HepG2 (cell line): ENCODE results near the gene TRAPPC5. TPM values are rescaled to one million over a fixed set of nuclear protein-coding genes. Genes with fewer than 3 reads are reported as not detected.

Source experiments
- ATAC-seq: fragments of 200-7000 bp; cut with Tn5 transposase; 3 replicates; pipeline ENCODE4 v1.9.1; 2020; ENCODE audit warnings: mild to moderate bottlenecking, moderate library complexity
- BruUV-seq: library from RNA; stranded (reverse); fragments of 400-500 nt; replicated peaks from 2 replicates; lab custom pipeline; 2021; lab: Mats Ljungman, UMichigan
- CTCF ChIA-PET: fragments of 300-600 bp; formaldehyde crosslinking; extraction: SDS; loops from one replicate; lab custom pipeline; 2021; ENCODE audit warnings: low total read pairs, inconsistent platforms, low intra/inter-chr PET ratio; lab: Yijun Ruan, JAX
- POLR2A ChIA-PET: fragments of 350-600 bp; sonication (Branson Sonifier 250); formaldehyde crosslinking; loops from one replicate; lab custom pipeline; 2020; ENCODE audit warnings: antibody characterized with exemption, inconsistent platforms; lab: Yijun Ruan, JAX
- DNase-seq: peaks from one replicate; pipeline ENCODE4 v3.0.0-alpha.2; 2015; ENCODE audit warnings: low spot score
- FAIRE-seq: peaks from 3 replicates; lab custom pipeline; 2011; peaks lifted over from hg19 to GRCh38; lab: Jason Lieb, UNC
- H2AFZ ChIP-seq: one replicate; pipeline ENCODE4 v1.6.1; 2011; ENCODE audit warnings: low read length, inconsistent platforms
- H3K27ac ChIP-seq: fragments of 300-600 bp; 3 replicates; pipeline ENCODE4 v1.8.0; 2011; ENCODE audit warnings: mixed run types, mild to moderate bottlenecking, mixed read lengths, low read length, inconsistent platforms; ENCODE audit not compliant: insufficient read depth; ENCODE audit errors: extremely low read length
- H3K27me3 ChIP-seq, 2 experiments: fragments of 200-600 bp in 1 of 2; 2 replicates in 1 of 2; 3 replicates in 1 of 2; pipeline versions ENCODE4 v1.6.0 to v1.8.0; 2011; ENCODE audit warnings: low read length in 2 of 2, mild to moderate bottlenecking in 2 of 2, moderate library complexity in 2 of 2, inconsistent platforms in 1 of 2; ENCODE audit not compliant: insufficient read depth in 2 of 2, control insufficient read depth in 1 of 2
- H3K36me3 ChIP-seq, 2 experiments: fragments of 200-600 bp in 1 of 2; replicated peaks in 1 of 2; 2 replicates in 1 of 2; 3 replicates in 1 of 2; pipeline versions ENCODE4 v1.5.1 to v1.8.0; 2011; ENCODE audit warnings: low read length in 2 of 2, inconsistent platforms in 1 of 2; ENCODE audit not compliant: insufficient read depth in 2 of 2, control insufficient read depth in 1 of 2
- H3K4me1 ChIP-seq: 2 replicates; pipeline ENCODE4 v1.5.1; 2012; ENCODE audit warnings: low read length, inconsistent platforms; ENCODE audit not compliant: insufficient read depth
- H3K4me2 ChIP-seq: 2 replicates; pipeline ENCODE4 v1.6.0; 2011; ENCODE audit warnings: low read depth, low read length, inconsistent platforms
- H3K4me3 ChIP-seq, 3 experiments: fragments of 200-600 bp in 1 of 3; sonication (generic), shearing (Covaris generic) in 1 of 3; replicated peaks in 1 of 3; 2 replicates each; pipeline ENCODE4 v1.5.1; 2011 to 2016; ENCODE audit warnings: low read length in 3 of 3, inconsistent platforms in 2 of 3, low read depth in 2 of 3, mild to moderate bottlenecking in 2 of 3, control low read depth in 1 of 3, mixed read lengths in 1 of 3; ENCODE audit not compliant: insufficient read depth in 1 of 3
- H3K79me2 ChIP-seq: one replicate; pipeline ENCODE4 v1.6.1; 2011; ENCODE audit warnings: low read length, inconsistent platforms; ENCODE audit not compliant: insufficient read depth
- H3K9ac ChIP-seq: 2 replicates; pipeline ENCODE4 v1.6.0; 2011; ENCODE audit warnings: mild to moderate bottlenecking, low read depth, low read length, inconsistent platforms; ENCODE audit not compliant: insufficient read depth
- H3K9me3 ChIP-seq: 2 replicates; pipeline ENCODE4 v1.5.1; 2012; ENCODE audit warnings: mild to moderate bottlenecking, low read length
- H4K20me1 ChIP-seq: 2 replicates; pipeline ENCODE4 v1.6.0; 2011; ENCODE audit warnings: inconsistent platforms, mild to moderate bottlenecking, low read length, moderate library complexity; ENCODE audit not compliant: insufficient read depth
- AGO1 ChIP-seq: fragments of 200-400 bp; formaldehyde crosslinking; IDR thresholded peaks from 2 replicates; pipeline ENCODE4 v1.6.1; 2017; ENCODE audit warnings: mild to moderate bottlenecking, low read depth, low read length, moderate library complexity; ENCODE audit not compliant: poor library complexity, severe bottlenecking
- AGO2 ChIP-seq: fragments of 200-400 bp; formaldehyde crosslinking; optimal IDR thresholded peaks from 2 replicates; pipeline ENCODE3; 2017; ENCODE audit warnings: mild to moderate bottlenecking, low read depth, low read length, moderate library complexity
- AKAP8 ChIP-seq: sonication (generic); formaldehyde crosslinking; IDR thresholded peaks from 2 replicates; pipeline ENCODE4 v1.5.1; 2020; ENCODE audit warnings: mild to moderate bottlenecking, missing genetic modification reagents
- KDM2A ChIP-seq: sonication (generic); formaldehyde crosslinking; IDR thresholded peaks from 2 replicates; pipeline ENCODE4 v1.4.0; 2020; ENCODE audit warnings: low read depth, missing genetic modification reagents, borderline replicate concordance
- KLF6 ChIP-seq: IDR thresholded peaks from 2 replicates; pipeline ENCODE4 v1.8.0; 2016; ENCODE audit warnings: missing biosample characterization, missing genetic modification reagents
- PHF20 ChIP-seq: sonication (generic); formaldehyde crosslinking; IDR thresholded peaks from 2 replicates; pipeline ENCODE4 v1.5.0; 2020; ENCODE audit warnings: mild to moderate bottlenecking, missing genetic modification reagents
- TOPORS ChIP-seq: sonication (generic); formaldehyde crosslinking; IDR thresholded peaks from 2 replicates; pipeline ENCODE4 v1.8.0; 2023; ENCODE audit warnings: mild to moderate bottlenecking, missing genetic modification reagents
- ZC3H13 ChIP-seq: sonication (generic); formaldehyde crosslinking; IDR thresholded peaks from 2 replicates; pipeline ENCODE4 v1.8.1; 2023; ENCODE audit warnings: mild to moderate bottlenecking, missing genetic modification reagents, moderate library complexity
- ZNF782 ChIP-seq: sonication (generic); formaldehyde crosslinking; IDR thresholded peaks from 2 replicates; pipeline ENCODE4 v1.4.0; 2020; ENCODE audit warnings: missing genetic modification reagents, mild to moderate bottlenecking, borderline replicate concordance
- WGBS: methylation state at CpG from one replicate; pipeline ENCODE4 v1.1.6; 2017; ENCODE audit warnings: low lambda C conversion rate; 5-methylcytosine and 5-hydroxymethylcytosine counted together
- in situ Hi-C: cut with HindIII; loops from 2 replicates; pipeline ENCODE4 v1.10.0; 2017; ENCODE audit warnings: low pct_unique_long_range_greater_than_20kb; ENCODE audit not compliant: extremely low pct_ligation_motif_present
- intact Hi-C: fragments of 100-400 bp; cut with micrococcal nuclease; formaldehyde crosslinking; loops from one replicate; pipeline ENCODE4 v1.10.0; 2022; ENCODE audit not compliant: unreplicated experiment
- polyA plus RNA-seq, 8 experiments: library from polyadenylated mRNA; depleted of rRNA in 3 of 8; stranded (reverse) in 7 of 8; unstranded in 1 of 8; fragments of >200 nt; fragmentation: Illumina TruSeq in 4 of 8; extraction: Trizol in 4 of 8; gene quantifications; 2 replicates each; pipeline versions ENCODE4 v1.2.1 to v1.2.3, GENCODE V29; 2011 to 2016; ENCODE audit warnings: low read depth in 4 of 8, missing spikeins in 1 of 8, mixed read lengths in 1 of 8; ENCODE audit not compliant: insufficient read depth in 1 of 8
- total RNA-seq, 5 experiments: library from RNA; depleted of rRNA; stranded (reverse); fragments of >200 nt; fragmentation: Illumina TruSeq; extraction: Trizol; gene quantifications; 2 replicates each; pipeline ENCODE4 v1.2.3, GENCODE V29; 2016; ENCODE audit warnings: low read depth in 1 of 5
- TF ChIP-seq, protein P1 (sequence below): sonication (generic); formaldehyde crosslinking; IDR thresholded peaks from 2 replicates; pipeline ENCODE4 v1.4.0; 2020; ENCODE audit warnings: low read depth, mild to moderate bottlenecking, missing genetic modification reagents

The TRAPPC5 gene
- total and polyA plus RNA-seq, 2 of the 13 experiments (the other 11 are each of a cell fraction or from before 2014, with no cell fraction given) = 38.5 to 78.7 TPM

DNA sequence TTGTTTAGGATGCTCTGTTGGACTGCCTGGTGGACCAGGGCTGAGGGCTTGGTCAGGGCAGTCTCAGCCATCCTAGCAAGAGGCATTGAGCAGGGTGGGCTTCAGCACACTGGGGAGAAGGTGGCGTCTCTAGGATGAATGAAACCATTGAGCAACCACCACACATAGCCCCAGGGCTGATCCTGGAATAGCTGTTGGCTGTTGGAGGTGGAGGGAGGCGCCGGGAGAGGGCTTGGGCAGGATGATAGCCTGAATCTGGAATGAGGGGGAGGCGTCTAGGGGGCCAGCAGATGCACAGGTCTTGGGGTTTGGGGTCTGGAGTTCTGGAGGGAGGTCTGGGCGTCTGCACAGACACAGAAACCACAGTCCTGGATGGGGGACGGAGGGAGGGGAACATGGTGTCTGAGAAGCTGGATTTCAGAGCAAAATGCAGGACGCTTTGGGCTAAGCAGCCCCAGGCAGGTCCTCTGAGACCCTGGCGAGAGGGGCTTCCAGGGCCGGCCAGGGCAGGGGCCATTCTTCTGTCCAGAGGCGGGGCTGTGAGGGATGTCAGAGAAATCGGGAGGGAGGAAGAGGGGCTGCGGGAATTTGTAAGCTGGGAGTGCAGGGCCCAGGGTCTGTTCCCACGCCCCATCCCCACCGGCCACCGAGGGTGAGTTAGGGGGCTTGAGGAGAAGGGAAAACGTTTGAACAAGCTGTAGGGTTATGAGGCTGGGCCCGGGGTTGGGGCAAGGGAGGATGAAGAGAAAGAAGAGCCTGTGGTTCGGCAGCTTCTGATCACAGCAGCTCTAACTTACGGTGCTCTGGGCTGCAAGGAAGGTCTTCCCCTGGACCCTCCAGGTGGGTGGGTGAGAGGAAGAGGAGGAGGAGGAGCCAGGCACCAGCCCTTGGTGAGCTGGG, 5.2 kb downstream of the TRAPPC5 start:
- H3K27me3 ChIP-seq = peaks cover 3 to 11% of the 10 kb centered on the region in 2 experiments; a peak in 4 of 5 replicates
- ATAC-seq (no peak), DNase-seq (no peak), FAIRE-seq (no peak)
- in situ Hi-C loops (loop anchor here (10.0 kb wide), 1 partner anchor 109 kb away; no protein-coding TSS in a partner anchor), intact Hi-C loops (no loop called here)
- no TSS peak for BruUV-seq
- H2AFZ ChIP-seq = no peak overlapping the region
- H3K9ac ChIP-seq = no peak overlapping the region
- ChIA-PET POLR2A (interaction anchor here (0.6 kb wide), 1 partner anchor 10 kb away, joined by 3 read pairs; no protein-coding TSS in a partner anchor), CTCF (no interaction called here)
- no peak overlapping the region for H3K27ac ChIP-seq
- H4K20me1 ChIP-seq = no peaks in the 10 kb centered on the region
- no peak overlapping the region for H3K4me2 ChIP-seq
- peaks cover 9% of the 10 kb centered on the region; the same call in 1 of the 2 replicates for H3K4me1 ChIP-seq
- H3K36me3 ChIP-seq = 0 out of 5 replicates have a peak, but pooled peaks cover 0 to 2% of the 10 kb centered on the region in 2 experiments
- H3K4me3 ChIP-seq = no peak overlapping the region
- TF ChIP-seq ZNF782 (CRISPR knock-in tag) (no peak), AGO2 (peak; percentile 81), AGO1 (peak; percentile 82), KLF6 (CRISPR knock-in tag) (no peak), TOPORS (no peak), KDM2A (peak; percentile 39; the same call in 1 of the 2 replicates), AKAP8 (CRISPR knock-in tag) (0 out of 2 replicates have a peak, but pooled peaks have one; percentile 51), PHF20 (no peak), ZC3H13 (CRISPR knock-in tag) (0 out of 2 replicates have a peak, but pooled peaks have one; percentile 49)
- TF ChIP-seq, protein P1, sequence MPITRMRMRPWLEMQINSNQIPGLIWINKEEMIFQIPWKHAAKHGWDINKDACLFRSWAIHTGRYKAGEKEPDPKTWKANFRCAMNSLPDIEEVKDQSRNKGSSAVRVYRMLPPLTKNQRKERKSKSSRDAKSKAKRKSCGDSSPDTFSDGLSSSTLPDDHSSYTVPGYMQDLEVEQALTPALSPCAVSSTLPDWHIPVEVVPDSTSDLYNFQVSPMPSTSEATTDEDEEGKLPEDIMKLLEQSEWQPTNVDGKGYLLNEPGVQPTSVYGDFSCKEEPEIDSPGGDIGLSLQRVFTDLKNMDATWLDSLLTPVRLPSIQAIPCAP (CRISPR knock-in tag) = no peak
- peaks cover 5% of the 10 kb centered on the region for H3K79me2 ChIP-seq
- H3K9me3 ChIP-seq = no peaks in the 10 kb centered on the region
- WGBS = 39% methylated on average over 19 of the region's 19 CpGs
